SH-SY5Y (cell line): ENCODE measurements around the gene PCDHGB5.

Experiments used
- GATA2 ChIP-seq: IDR thresholded peaks from 2 replicates; pipeline ENCODE4 v1.6.1; 2011; ENCODE audit warnings: mild to moderate bottlenecking, low read depth, low read length
- GATA3 ChIP-seq: IDR thresholded peaks from 2 replicates; pipeline ENCODE4 v1.6.1; 2011; ENCODE audit warnings: low read depth, mild to moderate bottlenecking, low read length, moderate library complexity

Gene PCDHGB5

DNA sequence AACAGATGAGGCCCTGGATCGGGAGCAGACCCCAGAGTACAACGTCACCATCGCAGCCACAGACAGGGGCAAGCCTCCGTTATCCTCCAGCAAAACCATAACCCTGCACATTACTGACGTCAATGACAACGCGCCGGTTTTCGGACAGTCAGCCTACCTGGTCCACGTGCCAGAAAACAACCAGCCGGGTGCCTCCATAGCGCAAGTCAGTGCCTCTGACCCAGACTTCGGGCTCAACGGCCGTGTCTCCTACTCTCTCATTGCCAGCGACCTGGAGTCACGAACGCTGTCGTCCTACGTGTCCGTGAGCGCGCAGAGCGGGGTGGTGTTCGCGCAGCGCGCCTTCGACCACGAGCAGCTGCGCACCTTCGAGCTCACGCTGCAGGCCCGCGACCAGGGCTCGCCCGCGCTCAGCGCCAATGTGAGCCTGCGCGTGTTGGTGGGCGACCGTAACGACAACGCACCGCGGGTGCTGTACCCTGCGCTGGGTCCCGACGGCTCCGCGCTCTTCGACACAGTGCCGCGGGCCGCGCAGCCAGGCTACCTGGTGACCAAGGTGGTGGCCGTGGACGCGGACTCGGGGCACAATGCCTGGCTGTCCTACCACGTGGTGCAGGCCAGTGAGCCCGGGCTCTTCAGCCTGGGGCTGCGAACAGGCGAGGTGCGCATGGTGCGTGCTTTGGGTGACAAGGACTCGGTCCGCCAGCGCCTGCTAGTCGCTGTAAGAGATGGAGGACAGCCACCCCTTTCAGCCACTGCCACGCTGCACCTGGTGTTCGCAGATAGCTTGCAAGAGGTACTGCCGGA is 21.5 kb downstream of the PCDHGB5 start:
- TF ChIP-seq GATA3 (no peak), GATA2 (no peak)

DNA sequence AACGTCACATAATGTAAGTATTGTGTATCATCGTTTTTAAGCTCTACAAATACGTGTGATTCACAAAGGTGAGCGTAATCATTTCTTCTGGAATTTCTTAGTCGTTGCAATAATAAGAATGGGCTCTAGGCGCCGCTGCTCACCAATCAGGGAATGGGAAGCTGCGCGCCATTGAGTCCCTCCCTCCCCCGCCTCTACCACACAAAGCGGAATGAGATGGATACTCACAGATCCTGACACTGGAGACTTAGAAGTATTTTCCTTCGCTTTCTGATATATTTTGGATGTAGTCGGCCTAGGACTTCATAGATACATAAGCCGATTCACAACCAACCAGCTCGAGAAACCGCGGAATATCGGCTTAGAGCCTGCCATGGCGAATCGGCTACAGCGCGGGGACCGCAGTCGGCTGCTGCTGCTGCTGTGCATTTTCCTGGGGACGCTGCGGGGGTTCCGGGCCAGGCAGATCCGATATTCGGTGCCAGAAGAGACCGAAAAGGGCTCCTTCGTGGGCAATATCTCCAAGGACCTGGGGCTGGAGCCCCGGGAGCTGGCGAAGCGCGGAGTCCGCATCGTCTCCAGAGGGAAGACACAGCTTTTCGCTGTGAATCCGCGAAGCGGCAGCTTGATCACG is 23.2 kb downstream of the PCDHGB5 start, which contains the start of gene PCDHGA11:
Gene PCDHGA11 (plus strand): TSS at position 197 of the 634 bp plus-strand sequence. CDS start 177 bp downstream, at position 374.
- TF ChIP-seq GATA2 (no peak), GATA3 (no peak)

DNA sequence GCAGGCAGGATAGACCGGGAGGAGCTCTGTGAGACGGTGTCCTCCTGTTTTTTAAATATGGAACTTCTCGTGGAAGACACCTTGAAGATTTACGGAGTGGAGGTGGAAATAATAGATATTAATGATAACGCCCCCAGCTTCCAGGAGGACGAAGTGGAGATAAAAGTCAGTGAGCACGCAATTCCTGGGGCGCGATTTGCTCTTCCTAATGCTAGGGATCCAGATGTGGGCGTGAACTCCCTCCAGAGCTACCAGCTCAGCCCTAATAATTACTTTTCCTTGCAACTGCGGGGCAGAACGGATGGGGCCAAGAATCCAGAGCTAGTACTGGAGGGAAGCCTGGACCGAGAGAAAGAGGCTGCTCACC is 23.7 kb downstream of the PCDHGB5 start:
- TF ChIP-seq GATA3, result no peak
- TF ChIP-seq GATA2, result no peak

DNA sequence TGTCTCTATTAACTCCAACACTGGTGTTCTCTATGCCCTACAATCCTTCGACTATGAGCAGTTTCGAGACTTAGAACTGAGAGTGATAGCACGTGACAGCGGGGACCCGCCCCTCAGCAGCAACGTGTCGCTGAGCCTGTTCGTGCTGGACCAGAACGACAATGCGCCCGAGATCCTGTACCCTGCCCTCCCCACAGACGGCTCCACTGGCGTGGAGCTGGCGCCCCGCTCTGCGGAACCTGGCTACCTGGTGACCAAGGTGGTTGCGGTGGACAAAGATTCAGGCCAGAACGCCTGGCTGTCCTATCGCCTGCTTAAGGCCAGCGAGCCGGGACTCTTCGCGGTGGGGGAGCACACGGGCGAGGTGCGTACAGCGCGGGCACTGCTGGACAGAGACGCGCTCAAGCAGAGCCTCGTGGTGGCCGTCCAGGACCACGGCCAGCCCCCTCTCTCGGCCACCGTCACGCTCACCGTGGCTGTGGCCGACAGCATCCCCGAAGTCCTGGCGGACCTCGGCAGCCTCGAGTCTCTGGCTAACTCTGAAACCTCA is 25.1 kb downstream of the PCDHGB5 start:
- no peak for TF ChIP-seq GATA2
- no peak for TF ChIP-seq GATA3

- TF ChIP-seq GATA2 (no peak), GATA3 (no peak)
Observed at GRCh38 chr5:141427783-141428426, 30.2 kb downstream of the PCDHGB5 start.

DNA sequence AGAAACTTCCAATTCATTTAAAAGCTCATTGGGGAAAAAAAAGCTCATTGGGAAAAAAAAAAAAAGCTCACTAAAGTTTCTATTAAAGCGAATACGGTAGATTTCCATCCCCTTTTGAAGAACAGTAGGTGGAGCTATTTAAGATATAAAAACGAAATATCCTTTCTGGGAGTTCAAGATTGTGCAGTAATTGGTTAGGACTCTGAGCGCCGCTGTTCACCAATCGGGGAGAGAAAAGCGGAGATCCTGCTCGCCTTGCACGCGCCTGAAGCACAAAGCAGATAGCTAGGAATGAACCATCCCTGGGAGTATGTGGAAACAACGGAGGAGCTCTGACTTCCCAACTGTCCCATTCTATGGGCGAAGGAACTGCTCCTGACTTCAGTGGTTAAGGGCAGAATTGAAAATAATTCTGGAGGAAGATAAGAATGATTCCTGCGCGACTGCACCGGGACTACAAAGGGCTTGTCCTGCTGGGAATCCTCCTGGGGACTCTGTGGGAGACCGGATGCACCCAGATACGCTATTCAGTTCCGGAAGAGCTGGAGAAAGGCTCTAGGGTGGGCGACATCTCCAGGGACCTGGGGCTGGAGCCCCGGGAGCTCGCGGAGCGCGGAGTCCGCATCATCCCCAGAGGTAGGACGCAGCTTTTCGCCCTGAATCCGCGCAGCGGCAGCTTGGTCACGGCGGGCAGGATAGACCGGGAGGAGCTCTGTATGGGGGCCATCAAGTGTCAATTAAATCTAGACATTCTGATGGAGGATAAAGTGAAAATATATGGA is 32.8 kb downstream of the PCDHGB5 start, which contains the start of gene PCDHGA12:
Gene PCDHGA12 (plus strand): TSS at position 176 of the 782 bp plus-strand sequence. CDS start 253 bp downstream, at position 429.
- no peak for TF ChIP-seq GATA3
- no peak for TF ChIP-seq GATA2

GRCh38 chr5:141431286-141431685 is 33.5 kb downstream of the PCDHGB5 start:
- TF ChIP-seq GATA2 (no peak), GATA3 (no peak)

- TF ChIP-seq GATA2, result no peak
- no peak for TF ChIP-seq GATA3
Observed at GRCh38 chr5:141434006-141434405, 36.3 kb downstream of the PCDHGB5 start.

DNA sequence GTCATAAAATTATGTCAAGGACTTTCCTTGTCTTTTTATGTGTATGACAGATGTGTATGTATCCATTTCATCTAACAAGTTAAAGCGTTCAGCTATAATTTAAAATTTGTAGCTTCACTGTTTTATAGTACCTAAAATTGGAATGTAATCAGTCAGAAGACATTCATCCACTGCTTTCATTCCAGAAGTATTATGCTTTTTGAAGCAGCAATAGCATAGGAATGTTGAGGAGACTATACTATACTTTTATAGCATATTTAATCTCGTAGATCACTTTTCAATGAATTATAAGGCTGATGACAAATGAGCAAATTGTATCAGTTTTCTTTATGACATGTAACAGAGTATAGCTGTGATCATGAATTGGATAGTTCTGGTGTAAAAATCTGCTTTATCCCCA is 39.5 kb downstream of the PCDHGB5 start:
- TF ChIP-seq GATA3 (no peak), GATA2 (no peak)

- no peak for TF ChIP-seq GATA2
Observed at GRCh38 chr5:141439411-141440141, 41.8 kb downstream of the PCDHGB5 start.

GRCh38 chr5:141440341-141440740 is 42.6 kb downstream of the PCDHGB5 start:
- no peak for TF ChIP-seq GATA3
- TF ChIP-seq GATA2, result no peak

DNA sequence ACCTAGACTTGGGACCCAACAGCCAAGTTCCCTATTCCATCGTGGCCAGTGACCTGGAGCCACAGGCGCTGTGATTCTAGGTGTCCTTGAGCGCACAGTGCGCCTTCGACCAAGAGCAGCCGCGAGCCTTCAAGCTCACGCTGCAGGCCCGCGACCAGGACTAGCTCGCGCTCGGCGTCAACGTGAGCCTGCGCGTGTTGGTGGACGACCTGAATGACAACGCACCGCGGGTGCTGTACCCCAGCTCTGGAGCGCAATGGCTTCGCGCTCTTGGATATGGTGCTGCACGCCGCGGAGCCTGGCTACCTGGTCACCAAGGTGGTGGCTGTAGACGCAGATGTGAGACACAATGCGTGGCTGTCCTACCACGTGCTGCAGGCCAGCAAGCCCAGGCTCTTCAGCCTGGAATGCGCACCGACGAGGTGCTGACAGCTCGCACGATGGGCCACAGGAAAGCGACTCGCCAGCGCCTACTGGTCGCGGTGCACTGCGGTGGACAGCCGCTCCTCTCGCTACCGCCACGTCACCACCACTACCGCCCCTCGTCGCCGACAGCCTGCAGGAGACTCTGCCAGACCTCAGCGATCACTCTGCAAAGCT is 43.9 kb downstream of the PCDHGB5 start:
- TF ChIP-seq GATA2, result no peak
- TF ChIP-seq GATA3, result no peak
